Panc1 (cell line): ENCODE measurements around the gene DDX42. TPM values are rescaled to one million over a fixed set of nuclear protein-coding genes. Genes with fewer than 3 reads are reported as not detected.

ENCODE experiments used
- ATAC-seq: fragments of 200-7000 bp; cut with Tn5 transposase; 2 replicates; pipeline ENCODE4 v1.9.1; 2020; ENCODE audit warnings: mild to moderate bottlenecking, moderate library complexity
- BruUV-seq: library from RNA; stranded (reverse); fragments of 400-500 nt; replicated peaks from 2 replicates; lab custom pipeline; 2021; lab: Mats Ljungman, UMichigan
- CTCF ChIA-PET: fragments of 300-600 bp; sonication (Branson Sonifier 250); formaldehyde crosslinking; loops from one replicate; lab custom pipeline; 2022; ENCODE audit warnings: antibody characterized with exemption; lab: Charles Lee
- POLR2A ChIA-PET: fragments of 300-600 bp; sonication (Branson Sonifier 250); formaldehyde crosslinking; loops from one replicate; lab custom pipeline; 2022; ENCODE audit warnings: antibody characterized with exemption; lab: Charles Lee
- DNase-seq: peaks from one replicate; pipeline ENCODE4 v3.0.0-alpha.2; 2010; ENCODE audit warnings: low read depth, low spot score
- H3K27ac ChIP-seq: 2 replicates; pipeline ENCODE4 v1.5.1; 2011; ENCODE audit warnings: mild to moderate bottlenecking, low read length, inconsistent platforms
- H3K27me3 ChIP-seq: fragments of 200-500 bp; sonication (Bioruptor generic); 2 replicates; pipeline ENCODE4 v1.6.0; 2014; ENCODE audit warnings: low read length, inconsistent platforms; ENCODE audit not compliant: control insufficient read depth, insufficient read depth
- H3K36me3 ChIP-seq: fragments of 200-500 bp; sonication (Bioruptor generic); 2 replicates; pipeline ENCODE4 v1.5.1; 2014; ENCODE audit warnings: inconsistent platforms, mild to moderate bottlenecking, low read length, moderate library complexity; ENCODE audit not compliant: control insufficient read depth, insufficient read depth
- H3K4me1 ChIP-seq: 2 replicates; pipeline ENCODE4 v1.5.1; 2011; ENCODE audit warnings: inconsistent platforms, mild to moderate bottlenecking, low read length, moderate library complexity; ENCODE audit not compliant: control insufficient read depth, insufficient read depth
- H3K4me3 ChIP-seq, 2 experiments: 2 replicates each; pipeline ENCODE4 v1.5.1; 2011 to 2012; ENCODE audit warnings: low read depth in 2 of 2, low read length in 2 of 2, mild to moderate bottlenecking in 2 of 2, inconsistent platforms in 1 of 2, moderate library complexity in 1 of 2
- H3K9me3 ChIP-seq: fragments of 200-500 bp; sonication (Bioruptor generic); 2 replicates; pipeline ENCODE4 v1.5.1; 2014; ENCODE audit warnings: low read depth, mild to moderate bottlenecking, inconsistent platforms, low read length, moderate library complexity; ENCODE audit not compliant: control insufficient read depth, insufficient read depth
- CTCF ChIP-seq: fragments of 450-650 bp; IDR thresholded peaks from 2 replicates; pipeline ENCODE4 v1.5.1; 2017; ENCODE audit warnings: mild to moderate bottlenecking
- POLR2AphosphoS5 ChIP-seq: IDR thresholded peaks from 2 replicates; pipeline ENCODE4 v1.6.1; 2012; ENCODE audit warnings: mild to moderate bottlenecking, low read depth, low read length, moderate library complexity
- REST ChIP-seq, 2 experiments: IDR thresholded peaks; 2 replicates each; pipeline ENCODE4 v1.6.1; 2011 to 2012; ENCODE audit warnings: low read depth in 2 of 2, control low read depth in 1 of 2, low read length in 1 of 2, mild to moderate bottlenecking in 1 of 2, moderate library complexity in 1 of 2; ENCODE audit not compliant: insufficient read depth in 1 of 2
- SIN3A ChIP-seq: IDR thresholded peaks from 2 replicates; pipeline ENCODE4 v1.6.1; 2012; ENCODE audit warnings: low read depth, mild to moderate bottlenecking, low read length, moderate library complexity, borderline replicate concordance; ENCODE audit not compliant: insufficient read depth
- TCF7L2 ChIP-seq: IDR thresholded peaks from 2 replicates; pipeline ENCODE4 v1.6.1; 2011; ENCODE audit warnings: mild to moderate bottlenecking, low read depth, low read length, inconsistent platforms
- in situ Hi-C: cut with HindIII; loops from 2 replicates; pipeline ENCODE4 v1.10.0; 2016; ENCODE audit warnings: low sequenced_read_pairs, low pct_unique_long_range_greater_than_20kb
- intact Hi-C: fragments of 100-400 bp; cut with micrococcal nuclease; formaldehyde crosslinking; loops from one replicate; pipeline ENCODE4 v1.10.0; 2022; ENCODE audit not compliant: unreplicated experiment
- total RNA-seq: library from RNA; stranded (reverse); gene quantifications from one replicate; pipeline ENCODE4 v1.2.1, GENCODE V29; 2021; ENCODE audit not compliant: unreplicated experiment

DDX42 gene
- total RNA-seq, 1 experiment from 2014 or later, result 89.6 TPM

DNA sequence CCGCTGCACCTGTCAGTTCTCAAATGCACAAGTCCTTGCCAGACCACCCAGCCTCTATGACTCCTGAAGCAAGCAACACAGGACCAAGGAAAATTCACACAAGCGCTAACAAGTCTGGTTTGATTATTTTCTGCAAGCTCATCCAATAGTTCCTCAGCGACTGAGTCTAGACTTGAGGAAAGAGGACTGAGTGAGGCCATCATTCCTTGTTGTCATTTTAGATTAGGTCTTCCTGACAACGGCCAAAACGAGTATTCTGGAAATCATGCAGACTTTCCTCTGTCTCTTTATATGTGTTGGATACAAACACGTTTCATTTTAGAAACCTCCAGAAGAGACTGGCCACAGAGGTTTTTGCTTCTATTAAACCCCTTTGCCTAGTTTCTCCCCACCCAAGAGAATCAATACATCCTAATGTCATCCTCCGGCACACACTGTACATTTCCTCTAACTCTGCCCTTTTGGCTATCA lies 1.1 kb upstream of the DDX42 start:
- Histone ChIP-seq H3K4me3 (peak overlapping the region; percentile 96 to 97), H3K9me3 (no peaks in the 10 kb centered on the region), H3K36me3 (peaks cover 23% of the 10 kb centered on the region), H3K27ac (peak overlapping the region; percentile 96), H3K27me3 (no peaks in the 10 kb centered on the region), H3K4me1 (peaks cover 6% of the 10 kb centered on the region)
- in situ Hi-C loops, result no loop called here
- TSS peak; percentile 93 for BruUV-seq
- TF ChIP-seq TCF7L2 (no peak), CTCF (no peak), SIN3A (no peak), REST (IDR thresholded peaks at IDR 0.05; ENCODE audit: insufficient read depth in 1 of 2, low read depth in 2 of 2, low read length in 1 of 2) (no peak), POLR2AphosphoS5 (no peak)
- DNase-seq (no peak), ATAC-seq (no peak)
- POLR2A ChIA-PET, result interaction anchor here (0.6 to 1.1 kb wide), 3 partner anchors 23 to 340 kb away, joined by 3 to 7 read pairs (median 3); no protein-coding TSS in a partner anchor
- intact Hi-C loops, result no loop called here
- CTCF ChIA-PET, result no interaction called here

DNA sequence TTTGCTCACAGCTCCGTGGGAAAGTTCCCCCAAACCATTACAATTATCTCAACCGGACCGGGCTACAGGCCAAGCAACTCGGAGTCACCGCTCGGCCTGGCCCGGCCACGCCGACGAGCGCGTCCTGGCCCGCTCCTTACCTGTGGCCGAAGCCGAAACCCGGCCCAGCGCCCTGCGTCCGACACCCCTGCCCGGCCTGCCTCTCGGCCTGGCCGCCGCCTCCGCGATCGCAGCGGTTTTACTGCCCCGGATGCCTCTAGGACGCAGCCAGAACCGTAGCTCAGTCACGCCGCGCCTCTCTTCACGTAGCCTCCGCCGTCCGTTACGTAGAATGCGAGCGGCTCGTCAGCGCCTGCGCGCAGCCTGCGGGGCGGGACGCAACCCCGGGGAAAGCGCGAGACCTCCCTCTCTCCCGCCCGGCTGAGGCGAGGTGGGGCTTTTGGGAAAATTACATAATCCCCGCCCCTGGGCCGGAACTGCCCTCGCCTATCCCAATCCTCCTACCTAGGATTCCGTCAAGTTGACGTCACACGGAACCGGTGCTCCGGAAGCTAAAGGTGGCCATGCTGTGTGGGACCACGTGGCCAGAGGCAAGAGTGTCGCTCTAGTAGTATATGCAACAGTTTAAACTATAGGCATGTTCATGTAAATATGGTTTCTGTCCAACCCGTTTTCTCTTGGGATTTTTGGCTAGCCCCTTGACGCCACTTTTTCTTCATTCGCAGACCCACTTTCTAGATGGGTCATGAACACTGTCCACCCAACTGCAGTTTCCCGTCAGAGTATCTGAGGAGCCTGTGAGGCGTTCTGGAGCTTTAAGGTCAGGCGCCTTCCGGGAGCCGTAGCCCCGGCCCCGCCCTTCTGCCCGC lies 464 bp upstream of the DDX42 start, which contains the start of gene CCDC47:
TSS of gene CCDC47 (minus strand) at position 326 of the 869 bp plus-strand sequence. CDS start 7,422 bp downstream, outside the sequence.
- POLR2A ChIA-PET, result interaction anchor here (0.6 to 1.1 kb wide), 6 partner anchors 12 to 340 kb away, joined by 3 to 7 read pairs (median 4); partner anchors contain the start of gene PSMC5
- TF ChIP-seq REST (IDR thresholded peaks at IDR 0.05; ENCODE audit: insufficient read depth in 1 of 2, low read depth in 2 of 2, low read length in 1 of 2), result no peak
- TF ChIP-seq POLR2AphosphoS5, result peak; percentile 90
- TF ChIP-seq TCF7L2, result no peak
- TF ChIP-seq CTCF, result no peak
- TF ChIP-seq SIN3A, result peak; percentile 67; the same call in 1 of the 2 replicates
- Histone ChIP-seq H3K27ac (peak within 1 kb of the TSS; percentile 98), H3K36me3 (peaks cover 27% of the 10 kb centered on the region), H3K4me3 (peak within 1 kb of the TSS; percentile 96 to 97), H3K9me3 (no peaks in the 10 kb centered on the region), H3K27me3 (no peaks in the 10 kb centered on the region), H3K4me1 (peaks cover 6% of the 10 kb centered on the region)
- intact Hi-C loops (no loop called here), in situ Hi-C loops (no loop called here)
- DNase-seq, result peak; percentile 90
- no TSS peak for BruUV-seq
- CTCF ChIA-PET, result interaction anchor here (0.6 to 0.7 kb wide), 3 partner anchors 31 to 760 kb away, joined by 4 to 8 read pairs (median 5); no protein-coding TSS in a partner anchor
- ATAC-seq, result peak; percentile 97
